ENCODE data around the gene CLSTN3. TPM values are rescaled to one million over a fixed set of nuclear protein-coding genes. Genes with fewer than 3 reads are reported as not detected.

The CLSTN3 gene
- total and polyA plus RNA-seq, 9 donors, result 28.9 to 142 (median 59.2) TPM

DNA sequence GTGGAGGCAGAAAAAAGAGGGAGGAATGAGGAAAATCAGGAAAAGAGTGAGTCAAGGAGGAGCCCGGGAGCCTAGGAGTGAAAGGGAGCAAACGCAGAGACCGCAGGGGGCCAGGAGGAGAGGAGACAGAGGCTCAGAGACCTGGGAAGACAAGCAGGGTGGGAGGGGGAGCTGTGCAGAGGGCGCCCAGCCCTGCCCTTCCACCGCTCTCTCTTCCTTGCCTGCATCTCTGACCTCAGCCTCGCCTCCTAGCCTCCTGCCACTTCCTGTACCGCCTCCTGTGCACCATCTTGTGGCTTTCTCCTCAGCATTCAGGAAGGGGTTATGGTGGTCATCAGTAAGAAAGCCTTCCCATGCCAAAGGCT, 1.3 kb downstream of the CLSTN3 start:
- intact Hi-C loops (cut with DNase I), result no loop called here
- H3K4me3 ChIP-seq, result no peak overlapping the region
- H3K36me3 ChIP-seq, result no peaks in the 10 kb centered on the region
- no peaks in the 10 kb centered on the region for H3K9me3 ChIP-seq
- peak overlapping the region; percentile 89 to 90 for H3K27ac ChIP-seq
- TF ChIP-seq EP300 (IDR thresholded peaks at IDR 0.05), result no peak
- TF ChIP-seq POLR2A (IDR thresholded peaks at IDR 0.05), result no peak
- TF ChIP-seq, protein P1, sequence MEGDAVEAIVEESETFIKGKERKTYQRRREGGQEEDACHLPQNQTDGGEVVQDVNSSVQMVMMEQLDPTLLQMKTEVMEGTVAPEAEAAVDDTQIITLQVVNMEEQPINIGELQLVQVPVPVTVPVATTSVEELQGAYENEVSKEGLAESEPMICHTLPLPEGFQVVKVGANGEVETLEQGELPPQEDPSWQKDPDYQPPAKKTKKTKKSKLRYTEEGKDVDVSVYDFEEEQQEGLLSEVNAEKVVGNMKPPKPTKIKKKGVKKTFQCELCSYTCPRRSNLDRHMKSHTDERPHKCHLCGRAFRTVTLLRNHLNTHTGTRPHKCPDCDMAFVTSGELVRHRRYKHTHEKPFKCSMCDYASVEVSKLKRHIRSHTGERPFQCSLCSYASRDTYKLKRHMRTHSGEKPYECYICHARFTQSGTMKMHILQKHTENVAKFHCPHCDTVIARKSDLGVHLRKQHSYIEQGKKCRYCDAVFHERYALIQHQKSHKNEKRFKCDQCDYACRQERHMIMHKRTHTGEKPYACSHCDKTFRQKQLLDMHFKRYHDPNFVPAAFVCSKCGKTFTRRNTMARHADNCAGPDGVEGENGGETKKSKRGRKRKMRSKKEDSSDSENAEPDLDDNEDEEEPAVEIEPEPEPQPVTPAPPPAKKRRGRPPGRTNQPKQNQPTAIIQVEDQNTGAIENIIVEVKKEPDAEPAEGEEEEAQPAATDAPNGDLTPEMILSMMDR (IDR thresholded peaks at IDR 0.05), result no peak
- no peak for DNase-seq
- H3K27me3 ChIP-seq, result no peaks in the 10 kb centered on the region
- H3K4me1 ChIP-seq (ENCODE audit: insufficient read depth), result peaks cover 7% of the 10 kb centered on the region
- WGBS, 3 donors, result 55 to 56% (median 55%) methylated on average over 7 of the region's 7 CpGs

DNA sequence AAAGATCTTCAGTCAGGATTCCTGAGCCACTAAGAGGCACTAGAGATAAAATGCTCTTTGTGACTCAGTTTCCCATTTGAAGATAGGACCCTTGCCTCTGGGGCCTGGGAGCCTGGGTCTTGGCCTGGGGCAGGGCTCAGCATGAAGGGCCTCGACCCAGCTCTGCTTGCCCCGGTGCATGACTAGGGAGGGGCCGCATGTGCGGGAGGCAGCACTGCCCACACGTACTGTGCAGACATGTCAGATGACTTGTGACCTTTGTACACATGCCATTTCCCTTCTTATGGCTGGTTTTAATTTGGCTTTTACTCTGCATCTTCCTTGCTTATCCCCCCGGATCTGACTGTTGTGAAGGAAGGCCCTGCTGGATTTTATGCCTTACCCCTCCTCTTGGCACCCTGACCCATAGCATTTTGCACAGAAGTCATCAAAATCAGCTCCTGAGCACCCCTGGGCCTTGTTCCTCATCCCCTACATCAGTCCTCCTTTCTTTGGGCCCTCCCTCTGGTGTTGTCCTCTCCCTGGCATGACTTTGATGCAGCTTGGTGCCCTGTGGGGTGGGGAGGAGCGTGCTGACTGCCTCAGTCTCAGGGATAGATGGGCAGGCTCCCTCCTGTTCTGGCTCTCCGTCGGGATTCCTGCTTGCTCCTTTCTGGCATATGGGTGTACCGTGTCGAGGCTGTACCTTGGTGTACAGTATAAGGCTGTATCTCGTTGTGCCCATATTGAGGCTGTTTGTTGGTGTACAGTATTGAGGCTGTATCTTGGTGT, 4.4 kb downstream of the CLSTN3 start:
- no peaks in the 10 kb centered on the region for H3K9me3 ChIP-seq
- WGBS, 3 donors, result 79 to 85% (median 79%) methylated on average over 12 of the region's 12 CpGs
- no peaks in the 10 kb centered on the region for H3K27me3 ChIP-seq
- H3K36me3 ChIP-seq, result no peaks in the 10 kb centered on the region
- no peak for DNase-seq
- no peak overlapping the region for H3K4me3 ChIP-seq
- peaks cover under 1% of the 10 kb centered on the region for H3K4me1 ChIP-seq (ENCODE audit: insufficient read depth)
- TF ChIP-seq, protein P1 (IDR thresholded peaks at IDR 0.05), result no peak
- TF ChIP-seq POLR2A (IDR thresholded peaks at IDR 0.05) (no peak), EP300 (IDR thresholded peaks at IDR 0.05) (no peak)
- intact Hi-C loops (cut with DNase I), result no loop called here
- no peak overlapping the region for H3K27ac ChIP-seq

DNA sequence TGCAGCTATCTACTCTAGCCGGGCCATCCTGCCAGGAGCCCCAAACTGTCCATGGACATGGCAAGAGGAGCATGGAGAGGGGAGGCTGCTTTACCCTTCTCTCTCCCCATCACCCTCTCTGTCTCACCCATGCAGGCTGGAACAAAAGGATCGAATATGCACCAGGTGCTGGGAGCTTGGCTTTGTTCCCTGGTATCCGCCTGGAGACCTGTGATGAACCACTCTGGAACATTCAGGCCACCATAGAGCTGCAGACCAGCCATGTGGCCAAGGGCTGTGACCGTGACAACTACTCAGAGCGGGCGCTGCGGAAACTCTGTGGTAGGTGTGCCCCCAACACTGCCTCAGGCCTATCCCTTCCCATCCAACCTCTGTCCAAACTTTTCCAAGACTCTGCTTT, 5.9 kb downstream of the CLSTN3 start:
- Histone ChIP-seq H3K4me1 (ENCODE audit: insufficient read depth) (no peaks in the 10 kb centered on the region), H3K36me3 (no peaks in the 10 kb centered on the region), H3K27ac (no peak overlapping the region), H3K4me3 (no peak overlapping the region), H3K9me3 (no peaks in the 10 kb centered on the region), H3K27me3 (no peaks in the 10 kb centered on the region)
- TF ChIP-seq POLR2A (IDR thresholded peaks at IDR 0.05), result no peak
- TF ChIP-seq, protein P1 (IDR thresholded peaks at IDR 0.05), result no peak
- no peak for TF ChIP-seq EP300 (IDR thresholded peaks at IDR 0.05)
- 90 to 92% (median 92%) methylated on average over 7 of the region's 7 CpGs for WGBS, 3 donors
- intact Hi-C loops (cut with DNase I), result no loop called here
- no peak for DNase-seq

DNA sequence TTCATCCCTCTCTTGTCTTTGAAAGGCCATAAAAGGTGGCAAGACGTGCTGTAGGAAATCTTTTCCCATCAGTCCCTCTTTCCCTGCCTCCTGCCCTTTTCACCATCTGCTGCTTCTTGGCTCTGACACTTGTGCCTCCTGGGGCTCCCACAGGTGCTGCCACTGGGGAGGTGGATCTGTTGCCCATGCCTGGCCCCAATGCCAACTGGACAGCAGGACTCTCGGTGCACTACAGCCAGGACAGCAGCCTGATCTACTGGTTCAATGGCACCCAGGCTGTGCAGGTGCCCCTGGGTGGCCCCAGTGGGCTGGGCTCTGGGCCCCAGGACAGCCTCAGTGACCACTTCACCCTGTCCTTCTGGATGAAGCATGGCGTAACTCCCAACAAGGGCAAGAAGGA, 6.5 kb downstream of the CLSTN3 start:
- no peaks in the 10 kb centered on the region for H3K36me3 ChIP-seq
- 85 to 92% (median 91%) methylated on average over 3 of the region's 3 CpGs for WGBS, 3 donors
- intact Hi-C loops (cut with DNase I), result no loop called here

More for the DNA sequence above, 6.5 kb downstream of the CLSTN3 start:
- Histone ChIP-seq H3K9me3 (no peaks in the 10 kb centered on the region), H3K4me1 (ENCODE audit: insufficient read depth) (no peaks in the 10 kb centered on the region), H3K27me3 (no peaks in the 10 kb centered on the region), H3K27ac (no peak overlapping the region), H3K4me3 (no peak overlapping the region)
- no peak for DNase-seq
- TF ChIP-seq, protein P1 (IDR thresholded peaks at IDR 0.05), result no peak
- TF ChIP-seq EP300 (IDR thresholded peaks at IDR 0.05) (no peak), POLR2A (IDR thresholded peaks at IDR 0.05) (no peak)

Measured in ovary (tissue), 9 donors.